Measurements from ENCODE around the gene APOL4.
A peak's percentile ranks its signal among the peaks of the same experiment; 100 is the strongest.

- peak; percentile 84 for TF ChIP-seq POLR2A (IDR thresholded peaks at IDR 0.05)
- TF ChIP-seq CTCF (IDR thresholded peaks at IDR 0.05), result peak; percentile 60 to 76 (median 72)
Measured at GRCh38 chr22:36239401-36240171, 38.0 kb upstream of the APOL4 start, which contains the start of gene APOL2.
